Esophagus squamous epithelium (tissue), 4 donors: ENCODE measurements around the gene MPPED2.

Source experiments
- POLR2A ChIP-seq, 4 donors: fragments of 450-650 bp; IDR thresholded peaks; one replicate each; pipeline ENCODE4 v1.6.1; 2017; ENCODE audit warnings: antibody characterized with exemption in 4 of 4, mild to moderate bottlenecking in 4 of 4, moderate library complexity in 3 of 4
- TF ChIP-seq, protein P1 (sequence below), 6 experiments: fragments of 450-650 bp in 4 of 6; fragments of 200-600 bp in 2 of 6; sonication (generic) in 2 of 6; IDR thresholded peaks; one replicate each; pipeline ENCODE4 v1.5.1; 2016 to 2019; ENCODE audit warnings: antibody characterized with exemption in 6 of 6, mild to moderate bottlenecking in 4 of 6, moderate library complexity in 4 of 6

GRCh38 chr11:30422447-30423278 lies 163.5 kb downstream of the MPPED2 start:
- TF ChIP-seq, protein P1, sequence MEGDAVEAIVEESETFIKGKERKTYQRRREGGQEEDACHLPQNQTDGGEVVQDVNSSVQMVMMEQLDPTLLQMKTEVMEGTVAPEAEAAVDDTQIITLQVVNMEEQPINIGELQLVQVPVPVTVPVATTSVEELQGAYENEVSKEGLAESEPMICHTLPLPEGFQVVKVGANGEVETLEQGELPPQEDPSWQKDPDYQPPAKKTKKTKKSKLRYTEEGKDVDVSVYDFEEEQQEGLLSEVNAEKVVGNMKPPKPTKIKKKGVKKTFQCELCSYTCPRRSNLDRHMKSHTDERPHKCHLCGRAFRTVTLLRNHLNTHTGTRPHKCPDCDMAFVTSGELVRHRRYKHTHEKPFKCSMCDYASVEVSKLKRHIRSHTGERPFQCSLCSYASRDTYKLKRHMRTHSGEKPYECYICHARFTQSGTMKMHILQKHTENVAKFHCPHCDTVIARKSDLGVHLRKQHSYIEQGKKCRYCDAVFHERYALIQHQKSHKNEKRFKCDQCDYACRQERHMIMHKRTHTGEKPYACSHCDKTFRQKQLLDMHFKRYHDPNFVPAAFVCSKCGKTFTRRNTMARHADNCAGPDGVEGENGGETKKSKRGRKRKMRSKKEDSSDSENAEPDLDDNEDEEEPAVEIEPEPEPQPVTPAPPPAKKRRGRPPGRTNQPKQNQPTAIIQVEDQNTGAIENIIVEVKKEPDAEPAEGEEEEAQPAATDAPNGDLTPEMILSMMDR (IDR thresholded peaks at IDR 0.05), result no peak
- no peak for TF ChIP-seq POLR2A (IDR thresholded peaks at IDR 0.05)
